ENCODE results near the gene MASP2.
"Not testable (repeated sequence)": the region's sequence is repeated elsewhere in the genome, so short reads cannot be mapped to it uniquely, and the experiment has no call there.

Gene MASP2

GRCh38 chr1:11064942-11065341, 17.9 kb upstream of the MASP2 start:
- Histone ChIP-seq H3K9me3 (ENCODE audit: low read length) (no peaks in the 10 kb centered on the region), H3K4me2 (ENCODE audit: low read length) (no peak overlapping the region), H4K20me1 (ENCODE audit: insufficient read depth, low read length) (no peaks in the 10 kb centered on the region), H3F3A (ENCODE audit: insufficient read depth, low read length) (no peaks in the 10 kb centered on the region), H3K9me2 (ENCODE audit: low read depth, low read length) (no peaks in the 10 kb centered on the region), H3K27me3 (ENCODE audit: insufficient read depth, low read length) (no peaks in the 10 kb centered on the region), H3K4me1 (ENCODE audit: insufficient read depth, low read length, severe bottlenecking) (peaks cover 13% of the 10 kb centered on the region), H3K79me2 (ENCODE audit: insufficient read depth, low read length) (peaks cover 6% of the 10 kb centered on the region; the same call in 1 of the 2 replicates), H2AFZ (ENCODE audit: low read length) (no peak overlapping the region), H3K36me3 (ENCODE audit: insufficient read depth, low read length) (peaks cover 59% of the 10 kb centered on the region), H3K9ac (ENCODE audit: low read length) (no peak overlapping the region), H3K4me3 (ENCODE audit: low read depth, low read length, poor library complexity, severe bottlenecking) (no peak overlapping the region), H3K27ac (ENCODE audit: low read depth, low read length, poor library complexity, severe bottlenecking) (no peak overlapping the region)
- TF ChIP-seq CTCF (IDR thresholded peaks at IDR 0.05; ENCODE audit: low read length) = no peak
- no peak for TF ChIP-seq EZH2 (IDR thresholded peaks at IDR 0.05; ENCODE audit: borderline replicate concordance, low read length)

GRCh38 chr1:11063937-11064537, 17.0 kb upstream of the MASP2 start:
- H3K27ac ChIP-seq (ENCODE audit: low read depth, low read length, poor library complexity, severe bottlenecking); H2AFZ ChIP-seq (ENCODE audit: low read length); H4K20me1 ChIP-seq (ENCODE audit: insufficient read depth, low read length); H3K9ac ChIP-seq (ENCODE audit: low read length); H3K9me3 ChIP-seq (ENCODE audit: low read length); H3K9me2 ChIP-seq (ENCODE audit: low read depth, low read length); H3K4me2 ChIP-seq (ENCODE audit: low read length); H3K27me3 ChIP-seq (ENCODE audit: insufficient read depth, low read length); H3K4me3 ChIP-seq (ENCODE audit: low read depth, low read length, poor library complexity, severe bottlenecking); H3F3A ChIP-seq (ENCODE audit: insufficient read depth, low read length): not testable (repeated sequence)
- peak; percentile 14; the same call in 1 of the 2 replicates for TF ChIP-seq CTCF (IDR thresholded peaks at IDR 0.05; ENCODE audit: low read length)
- Histone ChIP-seq H3K79me2 (ENCODE audit: insufficient read depth, low read length) (peaks cover 12% of the 10 kb centered on the region; the same call in 1 of the 2 replicates), H3K36me3 (ENCODE audit: insufficient read depth, low read length) (peaks cover 50% of the 10 kb centered on the region), H3K4me1 (ENCODE audit: insufficient read depth, low read length, severe bottlenecking) (peaks cover 13% of the 10 kb centered on the region)

- Histone ChIP-seq H3K79me2 (ENCODE audit: insufficient read depth, low read length) (peaks cover 18% of the 10 kb centered on the region; the same call in 1 of the 2 replicates), H3K9me3 (ENCODE audit: low read length) (no peaks in the 10 kb centered on the region), H3K27me3 (ENCODE audit: insufficient read depth, low read length) (no peaks in the 10 kb centered on the region), H3K9ac (ENCODE audit: low read length) (no peak overlapping the region), H3K4me2 (ENCODE audit: low read length) (no peak overlapping the region), H3K4me3 (ENCODE audit: low read depth, low read length, poor library complexity, severe bottlenecking) (no peak overlapping the region), H3K9me2 (ENCODE audit: low read depth, low read length) (no peaks in the 10 kb centered on the region), H4K20me1 (ENCODE audit: insufficient read depth, low read length) (no peaks in the 10 kb centered on the region), H3F3A (ENCODE audit: insufficient read depth, low read length) (no peaks in the 10 kb centered on the region), H3K27ac (ENCODE audit: low read depth, low read length, poor library complexity, severe bottlenecking) (peak overlapping the region; percentile 12), H2AFZ (ENCODE audit: low read length) (no peak overlapping the region), H3K4me1 (ENCODE audit: insufficient read depth, low read length, severe bottlenecking) (peaks cover 21% of the 10 kb centered on the region), H3K36me3 (ENCODE audit: insufficient read depth, low read length) (peaks cover 46% of the 10 kb centered on the region)
- no peak for TF ChIP-seq CTCF (IDR thresholded peaks at IDR 0.05; ENCODE audit: low read length)
- TF ChIP-seq EZH2 (IDR thresholded peaks at IDR 0.05; ENCODE audit: borderline replicate concordance, low read length) = no peak
These were observed 15.9 kb upstream of the MASP2 start for GRCh38 chr1:11062965-11063401.

Measured in OCI-LY1 (cell line).